ENCODE measurements around the gene KCNMB2.
A peak's percentile ranks its signal among the peaks of the same experiment; 100 is the strongest.
"Not testable (repeated sequence)": the region's sequence is repeated elsewhere in the genome, so short reads cannot be mapped to it uniquely, and the experiment has no call there.

The KCNMB2 gene

DNA sequence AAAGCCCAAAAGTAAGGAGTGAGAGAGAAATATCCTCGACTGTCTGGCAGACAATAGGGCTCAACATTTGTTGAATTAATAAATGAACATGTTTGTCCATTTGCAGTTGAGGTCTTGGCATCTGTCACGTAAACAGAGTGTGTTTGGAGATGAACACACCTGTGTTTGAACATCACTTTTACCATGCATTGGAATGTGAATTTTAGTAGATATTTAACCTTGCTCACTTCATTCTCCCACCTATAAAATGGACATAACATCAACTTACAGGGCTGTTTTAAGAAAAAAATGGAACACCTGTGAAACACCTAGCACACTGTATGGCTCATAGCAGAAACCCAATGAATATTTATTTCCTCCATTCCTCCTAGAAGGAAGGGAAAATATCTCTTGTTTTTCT lies 204.8 kb downstream of the KCNMB2 start:
- no peak overlapping the region for H3K4me3 ChIP-seq (ENCODE audit: low read depth, low read length)
- DNase-seq (ENCODE audit: low read depth) = no peak
- TF ChIP-seq, protein P1, sequence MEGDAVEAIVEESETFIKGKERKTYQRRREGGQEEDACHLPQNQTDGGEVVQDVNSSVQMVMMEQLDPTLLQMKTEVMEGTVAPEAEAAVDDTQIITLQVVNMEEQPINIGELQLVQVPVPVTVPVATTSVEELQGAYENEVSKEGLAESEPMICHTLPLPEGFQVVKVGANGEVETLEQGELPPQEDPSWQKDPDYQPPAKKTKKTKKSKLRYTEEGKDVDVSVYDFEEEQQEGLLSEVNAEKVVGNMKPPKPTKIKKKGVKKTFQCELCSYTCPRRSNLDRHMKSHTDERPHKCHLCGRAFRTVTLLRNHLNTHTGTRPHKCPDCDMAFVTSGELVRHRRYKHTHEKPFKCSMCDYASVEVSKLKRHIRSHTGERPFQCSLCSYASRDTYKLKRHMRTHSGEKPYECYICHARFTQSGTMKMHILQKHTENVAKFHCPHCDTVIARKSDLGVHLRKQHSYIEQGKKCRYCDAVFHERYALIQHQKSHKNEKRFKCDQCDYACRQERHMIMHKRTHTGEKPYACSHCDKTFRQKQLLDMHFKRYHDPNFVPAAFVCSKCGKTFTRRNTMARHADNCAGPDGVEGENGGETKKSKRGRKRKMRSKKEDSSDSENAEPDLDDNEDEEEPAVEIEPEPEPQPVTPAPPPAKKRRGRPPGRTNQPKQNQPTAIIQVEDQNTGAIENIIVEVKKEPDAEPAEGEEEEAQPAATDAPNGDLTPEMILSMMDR (IDR thresholded peaks at IDR 0.05; ENCODE audit: low read depth, low read length, missing control alignments) = no peak

DNA sequence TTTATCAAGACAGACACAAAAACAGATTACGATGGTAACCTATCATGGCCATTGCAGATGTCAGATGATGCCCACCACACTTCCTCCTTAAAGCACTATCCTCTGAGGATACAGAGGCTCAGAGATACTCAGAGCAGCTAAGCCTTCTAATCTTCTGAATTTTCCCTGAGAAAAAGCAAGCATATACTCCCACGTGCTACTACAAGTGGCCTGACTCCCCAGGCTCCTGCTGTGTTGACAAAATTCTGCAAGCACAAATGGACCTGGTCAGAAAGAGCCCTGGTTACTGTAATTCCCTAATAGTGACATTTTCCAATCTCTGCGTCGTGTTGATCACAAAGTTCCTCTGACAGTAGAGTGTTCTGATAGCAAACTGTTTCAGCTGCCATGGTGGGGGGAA lies 207.1 kb downstream of the KCNMB2 start:
- TF ChIP-seq, protein P1 (IDR thresholded peaks at IDR 0.05; ENCODE audit: low read depth, low read length, missing control alignments) = no peak
- no peak for DNase-seq (ENCODE audit: low read depth)
- H3K4me3 ChIP-seq (ENCODE audit: low read depth, low read length) = no peak overlapping the region

DNA sequence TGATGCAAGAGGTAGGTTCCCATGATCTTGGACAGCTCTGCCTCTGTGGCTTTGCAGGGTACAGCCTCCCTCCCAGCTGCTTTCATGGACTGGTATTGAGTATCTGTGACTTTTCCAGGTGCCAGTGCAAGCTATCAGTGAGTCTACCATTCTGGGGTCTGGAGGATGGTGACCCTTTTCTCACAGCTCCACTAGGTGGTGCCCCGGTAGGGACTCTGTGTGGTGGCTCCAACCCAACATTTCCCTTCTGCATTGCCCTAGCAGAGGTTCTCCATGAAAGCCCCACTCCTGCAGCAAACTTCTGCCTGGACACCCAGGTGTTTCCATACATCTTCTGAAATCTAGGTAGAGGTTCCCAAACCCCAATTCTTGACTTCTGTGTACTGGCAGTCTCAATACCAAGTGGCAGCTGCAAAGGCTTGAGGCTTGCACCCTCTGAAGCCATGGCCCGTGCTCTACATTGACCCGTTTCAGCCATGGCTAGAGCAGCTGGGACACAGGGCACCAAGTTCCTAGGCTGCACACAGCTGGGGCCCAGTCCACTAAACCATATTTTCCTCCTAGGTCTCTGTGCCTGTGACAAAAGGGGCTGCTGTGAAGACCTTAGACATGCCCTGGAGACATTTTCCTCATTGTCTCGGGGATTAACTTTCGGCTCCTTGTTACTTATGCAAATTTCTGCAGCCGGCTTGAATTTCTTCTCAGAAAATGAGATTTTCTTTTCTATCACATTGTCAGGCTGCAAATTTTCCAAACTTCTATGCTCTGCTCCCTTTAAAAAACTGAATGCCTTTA lies 209.8 kb downstream of the KCNMB2 start:
- DNase-seq (ENCODE audit: low read depth); H3K4me3 ChIP-seq (ENCODE audit: low read depth, low read length): not testable (repeated sequence)
- TF ChIP-seq, protein P1 (IDR thresholded peaks at IDR 0.05; ENCODE audit: low read depth, low read length, missing control alignments) = peak; percentile 5

GRCh38 chr3:178748874-178749273 lies 212.6 kb downstream of the KCNMB2 start:
- DNase-seq (ENCODE audit: low read depth) = no peak
- TF ChIP-seq, protein P1 (IDR thresholded peaks at IDR 0.05; ENCODE audit: low read depth, low read length, missing control alignments) = no peak
- H3K4me3 ChIP-seq (ENCODE audit: low read depth, low read length) = no peak overlapping the region

DNA sequence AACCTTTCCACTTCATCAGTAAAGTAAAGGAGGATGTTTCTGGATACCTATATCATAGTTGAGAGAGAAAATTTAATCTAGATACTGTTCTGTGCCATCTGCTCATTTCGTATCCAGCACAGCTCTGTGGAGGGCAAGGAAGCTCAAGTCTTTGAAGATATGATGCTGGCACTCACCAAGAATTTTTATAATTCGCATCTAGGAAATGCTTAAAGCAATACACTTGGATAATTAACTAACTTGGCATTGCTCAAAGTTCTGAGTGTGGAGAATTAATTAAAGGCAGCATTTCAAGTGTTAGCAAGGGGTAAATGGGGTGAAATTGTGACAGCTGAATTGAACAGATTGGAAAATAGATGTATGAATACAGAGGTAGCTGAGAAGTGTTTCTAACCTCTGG lies 213.2 kb downstream of the KCNMB2 start:
- TF ChIP-seq, protein P1 (IDR thresholded peaks at IDR 0.05; ENCODE audit: low read depth, low read length, missing control alignments) = no peak
- DNase-seq (ENCODE audit: low read depth) = no peak

DNA sequence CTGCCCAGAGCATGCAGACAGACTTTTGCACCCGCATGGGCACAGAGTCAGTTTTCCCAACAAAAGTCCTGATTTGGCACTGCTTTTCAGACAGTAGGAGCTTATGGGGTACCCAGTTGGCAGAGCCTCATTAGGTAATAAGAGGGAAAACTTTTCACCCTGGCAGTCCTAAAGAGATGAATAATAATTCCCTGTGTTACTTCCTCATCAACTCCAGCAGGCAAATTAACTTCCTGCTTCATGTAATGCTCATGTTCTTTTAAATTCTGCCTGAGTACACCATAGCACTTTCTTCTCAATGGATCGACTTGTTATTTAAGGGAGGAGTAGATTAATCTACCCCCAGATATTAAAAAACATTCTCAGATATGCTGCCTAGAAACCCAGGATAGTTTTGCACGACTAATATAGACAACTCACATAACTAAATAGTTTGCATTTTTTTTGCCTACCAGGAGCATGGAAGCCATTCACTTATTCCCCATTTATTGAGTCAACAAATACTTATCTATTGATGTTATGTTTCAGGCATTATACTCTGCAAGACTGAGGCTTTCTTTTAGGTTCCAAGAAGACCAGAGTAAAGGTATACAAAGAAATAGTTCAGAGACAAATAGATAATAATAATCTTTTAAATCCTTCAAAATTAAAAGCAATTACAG lies 214.5 kb downstream of the KCNMB2 start:
- TF ChIP-seq, protein P1 (IDR thresholded peaks at IDR 0.05; ENCODE audit: low read depth, low read length, missing control alignments) = no peak
- no peak for DNase-seq (ENCODE audit: low read depth)

More for the DNA sequence above, 213.2 kb downstream of the KCNMB2 start:
- H3K4me3 ChIP-seq (ENCODE audit: low read depth, low read length) = no peak overlapping the region

More for the DNA sequence above, 214.5 kb downstream of the KCNMB2 start:
- H3K4me3 ChIP-seq (ENCODE audit: low read depth, low read length) = no peak overlapping the region
